NCI-H524 (cell line): ENCODE measurements around the gene MYT1.

Experiments
- DNase-seq, 2 experiments: peaks; one replicate each; lab custom pipeline; 2025; lab: John Stamatoyannopoulos, UW

Gene MYT1

GRCh38 chr20:64140061-64140931, 24.0 kb upstream of the MYT1 start:
- DNase-seq = no peak

- no peak for DNase-seq
Observed at GRCh38 chr20:64140956-64141355, 23.3 kb upstream of the MYT1 start.

GRCh38 chr20:64142590-64142989, 21.7 kb upstream of the MYT1 start:
- DNase-seq = no peak

GRCh38 chr20:64143018-64143801, 21.0 kb upstream of the MYT1 start:
- no peak for DNase-seq

GRCh38 chr20:64144144-64144912, 19.9 kb upstream of the MYT1 start:
- no peak for DNase-seq

- DNase-seq = peak in 1 of 2 experiments; percentile 35
Observed at GRCh38 chr20:64145458-64146300, 18.6 kb upstream of the MYT1 start.

GRCh38 chr20:64146301-64146935, 17.8 kb upstream of the MYT1 start:
- DNase-seq = peak; percentile 76 to 91

GRCh38 chr20:64146936-64147477, 17.2 kb upstream of the MYT1 start:
- no peak for DNase-seq

GRCh38 chr20:64148581-64148980, 15.7 kb upstream of the MYT1 start:
- no peak for DNase-seq

GRCh38 chr20:64149141-64149540, 15.1 kb upstream of the MYT1 start:
- no peak for DNase-seq

GRCh38 chr20:64149809-64150560, 14.3 kb upstream of the MYT1 start:
- DNase-seq = no peak

- DNase-seq = no peak
Observed at GRCh38 chr20:64150756-64151632, 13.3 kb upstream of the MYT1 start.

- no peak for DNase-seq
Observed at GRCh38 chr20:64151633-64152530, 12.4 kb upstream of the MYT1 start.

GRCh38 chr20:64152906-64153305, 11.3 kb upstream of the MYT1 start:
- no peak for DNase-seq

- no peak for DNase-seq
Observed at GRCh38 chr20:64153410-64153809, 10.8 kb upstream of the MYT1 start.

GRCh38 chr20:64153861-64154589, 10.2 kb upstream of the MYT1 start:
- DNase-seq = no peak

- DNase-seq = no peak
Observed at GRCh38 chr20:64154590-64155257, 9.5 kb upstream of the MYT1 start.
